Nephron (organoid): ENCODE results near the gene CTNNA3.

Experiments
- H3K27ac Mint-ChIP-seq, 3 experiments: 2 replicates each; pipeline ENCODE4 v1.8.0; 2020; ENCODE audit warnings: mixed read lengths in 3 of 3, mild to moderate bottlenecking in 2 of 3, moderate library complexity in 1 of 3
- H3K27me3 Mint-ChIP-seq: 2 replicates; pipeline ENCODE4 v1.8.0; 2021; ENCODE audit warnings: low read depth, mild to moderate bottlenecking, moderate library complexity, mixed read lengths
- H3K36me3 Mint-ChIP-seq: 2 replicates; pipeline ENCODE4 v1.8.0; 2020; ENCODE audit warnings: low read depth, mixed read lengths
- H3K4me1 Mint-ChIP-seq: 2 replicates; pipeline ENCODE4 v1.8.0; 2020; ENCODE audit warnings: mixed read lengths
- H3K4me3 Mint-ChIP-seq, 3 experiments: 2 replicates each; pipeline ENCODE4 v1.8.0; 2020; ENCODE audit warnings: mild to moderate bottlenecking in 3 of 3, mixed read lengths in 3 of 3, moderate library complexity in 2 of 3
- H3K9me3 Mint-ChIP-seq: 2 replicates; pipeline ENCODE4 v1.8.0; 2020; ENCODE audit warnings: mixed read lengths
- CTCF ChIP-seq, 3 experiments: fragments of 200-600 bp; sonication (generic); IDR thresholded peaks; one replicate each; pipeline ENCODE4 v1.5.0; 2021; ENCODE audit warnings: antibody characterized with exemption in 3 of 3; ENCODE audit not compliant: unreplicated experiment in 3 of 3

Gene CTNNA3

GRCh38 chr10:66537186-66537585 lies 1158.8 kb downstream of the CTNNA3 start:
- Mint-ChIP-seq H3K36me3 (no peaks in the 10 kb centered on the region), H3K27me3 (no peaks in the 10 kb centered on the region), H3K4me3 (no peak overlapping the region), H3K27ac (no peak overlapping the region), H3K9me3 (no peaks in the 10 kb centered on the region), H3K4me1 (no peaks in the 10 kb centered on the region)
- TF ChIP-seq CTCF (IDR thresholded peaks at IDR 0.05; ENCODE audit: unreplicated experiment in 3 of 3), result no peak

- Mint-ChIP-seq H3K4me3 (no peak overlapping the region), H3K4me1 (no peaks in the 10 kb centered on the region), H3K36me3 (no peaks in the 10 kb centered on the region), H3K9me3 (no peaks in the 10 kb centered on the region), H3K27me3 (no peaks in the 10 kb centered on the region), H3K27ac (no peak overlapping the region)
- TF ChIP-seq CTCF (IDR thresholded peaks at IDR 0.05; ENCODE audit: unreplicated experiment in 3 of 3), result no peak
These were observed 1160.6 kb downstream of the CTNNA3 start for GRCh38 chr10:66535439-66535838.

- no peak for TF ChIP-seq CTCF (IDR thresholded peaks at IDR 0.05; ENCODE audit: unreplicated experiment in 3 of 3)
- H3K9me3 Mint-ChIP-seq, result no peaks in the 10 kb centered on the region
- H3K4me1 Mint-ChIP-seq, result no peaks in the 10 kb centered on the region
- H3K27me3 Mint-ChIP-seq, result no peaks in the 10 kb centered on the region
- H3K27ac Mint-ChIP-seq, result no peak overlapping the region
- H3K36me3 Mint-ChIP-seq, result no peaks in the 10 kb centered on the region
- H3K4me3 Mint-ChIP-seq, result no peak overlapping the region
These were observed 1161.1 kb downstream of the CTNNA3 start for GRCh38 chr10:66534866-66535265.

GRCh38 chr10:66521506-66521905 lies 1174.5 kb downstream of the CTNNA3 start:
- Mint-ChIP-seq H3K27ac (peak overlapping the region in 1 of 3 experiments; percentile 41), H3K4me3 (no peak overlapping the region), H3K4me1 (no peaks in the 10 kb centered on the region), H3K27me3 (no peaks in the 10 kb centered on the region), H3K9me3 (no peaks in the 10 kb centered on the region), H3K36me3 (no peaks in the 10 kb centered on the region)
- TF ChIP-seq CTCF (IDR thresholded peaks at IDR 0.05; ENCODE audit: unreplicated experiment in 3 of 3), result no peak

GRCh38 chr10:66519616-66520015 lies 1176.4 kb downstream of the CTNNA3 start:
- no peak for TF ChIP-seq CTCF (IDR thresholded peaks at IDR 0.05; ENCODE audit: unreplicated experiment in 3 of 3)
- Mint-ChIP-seq H3K27ac (no peak overlapping the region), H3K9me3 (no peaks in the 10 kb centered on the region), H3K4me1 (no peaks in the 10 kb centered on the region), H3K36me3 (no peaks in the 10 kb centered on the region), H3K4me3 (no peak overlapping the region), H3K27me3 (no peaks in the 10 kb centered on the region)

DNA sequence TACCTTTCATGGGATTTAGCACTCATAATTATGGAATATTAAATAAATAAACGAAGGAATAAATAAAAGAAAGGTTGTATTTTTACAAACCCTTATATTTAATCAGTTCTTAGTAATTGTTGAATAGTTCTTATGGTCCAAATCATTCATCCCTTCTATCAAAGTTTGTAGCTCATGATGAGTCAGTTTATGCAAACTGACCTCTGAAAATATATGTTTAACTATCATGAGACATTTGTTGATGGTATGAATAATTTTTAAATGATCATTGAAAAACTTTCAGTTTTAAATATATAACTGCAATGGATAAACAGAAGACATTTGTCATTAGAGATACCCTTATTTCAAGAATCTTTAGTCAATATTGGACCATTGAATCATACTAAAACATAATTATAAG lies 1181.3 kb downstream of the CTNNA3 start:
- H3K4me3 Mint-ChIP-seq, result no peak overlapping the region
- H3K4me1 Mint-ChIP-seq, result no peaks in the 10 kb centered on the region
- no peak overlapping the region for H3K27ac Mint-ChIP-seq
- H3K9me3 Mint-ChIP-seq, result no peaks in the 10 kb centered on the region
- no peaks in the 10 kb centered on the region for H3K36me3 Mint-ChIP-seq
- H3K27me3 Mint-ChIP-seq, result no peaks in the 10 kb centered on the region
- TF ChIP-seq CTCF (IDR thresholded peaks at IDR 0.05; ENCODE audit: unreplicated experiment in 3 of 3), result no peak
